ENCODE measurements around the gene COPS6.
A peak's percentile ranks its signal among the peaks of the same experiment; 100 is the strongest.

The COPS6 gene

DNA sequence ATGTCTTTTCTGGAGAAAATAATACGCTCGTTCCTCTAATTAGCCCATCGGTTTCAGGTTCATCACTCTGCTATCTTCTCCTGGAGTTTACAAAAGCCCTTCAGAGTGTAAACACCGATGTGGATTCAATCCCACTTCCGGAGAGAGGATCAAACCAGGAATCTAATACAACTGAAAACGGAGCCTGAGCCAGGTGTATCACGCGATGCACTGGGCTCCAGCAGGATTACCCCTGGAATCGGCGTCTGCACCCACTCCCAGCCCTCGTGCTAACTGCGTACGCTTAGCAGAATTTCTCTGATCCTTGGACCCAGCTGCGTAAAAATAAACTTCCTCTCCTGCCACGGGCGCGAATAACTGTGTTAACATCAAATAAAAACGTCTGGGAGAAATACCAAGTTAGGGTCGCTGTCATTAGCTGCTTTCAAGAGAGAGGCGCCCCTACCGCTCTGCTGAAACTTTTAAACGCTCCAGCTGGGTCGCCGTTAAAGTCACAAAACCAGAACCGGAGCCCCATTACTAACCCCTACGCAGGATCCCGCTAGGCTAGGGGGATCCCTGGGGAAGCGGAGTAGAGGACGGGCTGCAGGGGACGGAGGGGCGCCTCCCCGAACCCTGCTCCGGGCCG, 7.7 kb upstream of the COPS6 start:
- no peak for DNase-seq

DNA sequence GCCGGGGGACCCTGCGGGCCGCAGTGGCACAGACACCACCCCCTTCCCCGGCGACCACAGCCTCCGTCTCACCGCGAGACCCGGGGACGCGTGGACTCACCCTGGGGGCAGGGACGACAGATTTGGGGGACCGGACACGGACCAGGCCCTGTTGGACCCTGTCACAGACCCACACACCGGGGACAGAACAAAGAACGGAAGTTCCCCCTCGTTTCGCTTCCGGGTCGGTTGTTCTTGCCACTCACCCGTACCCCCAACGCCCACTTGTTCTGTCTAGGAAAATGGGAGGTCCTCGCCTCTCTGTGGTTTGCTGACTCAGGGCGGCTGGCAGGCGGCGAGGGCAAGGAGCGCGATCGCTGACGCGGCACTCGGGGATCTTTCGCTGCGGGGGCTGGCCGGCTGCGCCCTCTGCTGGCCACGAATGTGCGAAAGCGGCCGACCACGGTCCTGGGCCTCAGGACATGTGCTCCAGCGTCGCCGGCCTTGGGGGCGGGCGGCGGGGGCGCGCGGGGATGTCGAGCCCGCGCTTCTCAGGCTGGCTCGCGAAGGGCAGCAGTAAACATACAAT, 7.2 kb upstream of the COPS6 start, which contains the start of gene ZNF3:
TSS of gene ZNF3 (minus strand) at position 189 of the 568 bp plus-strand sequence. CDS start 4,366 bp downstream, outside the sequence.
- peak; percentile 97 for DNase-seq

DNA sequence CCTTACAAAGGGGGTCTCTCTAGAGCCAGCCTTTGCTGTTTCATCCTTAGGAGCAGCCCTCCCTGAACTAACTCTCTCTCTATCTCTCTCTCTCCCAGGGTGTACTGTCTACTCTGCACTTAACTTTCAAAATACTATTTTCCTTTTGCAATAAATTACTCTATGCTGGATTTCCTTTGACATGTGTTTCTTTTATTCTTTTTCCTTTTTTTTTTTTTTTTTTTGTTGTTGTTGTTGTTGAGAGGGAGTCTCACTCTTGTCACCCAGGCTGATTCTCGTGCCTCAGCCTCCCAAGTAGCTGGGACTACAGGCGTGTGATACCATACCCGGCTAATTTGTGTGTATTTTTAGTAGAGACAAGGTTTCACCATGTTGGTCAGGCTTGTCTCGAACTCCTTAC, 5.8 kb upstream of the COPS6 start:
- DNase-seq = no peak

DNA sequence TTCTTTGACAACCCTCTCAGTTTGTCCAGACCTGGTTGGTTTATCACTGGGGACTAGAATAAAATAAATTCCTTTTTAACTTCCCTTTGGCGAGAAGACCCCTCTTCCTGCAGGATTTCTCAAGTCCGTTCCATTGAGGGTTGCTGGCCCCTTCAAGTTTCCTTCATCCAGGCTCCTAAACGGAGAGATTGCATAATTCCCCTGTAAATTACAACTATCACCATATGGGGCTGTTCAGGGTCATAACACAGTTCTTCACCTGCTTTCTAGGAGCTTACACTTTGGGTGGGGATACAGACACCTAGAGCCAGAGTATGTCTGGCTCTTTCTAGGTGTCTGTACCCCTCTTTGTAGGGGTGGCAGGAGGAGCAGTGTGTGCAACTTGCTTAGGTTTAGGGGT, 3.3 kb upstream of the COPS6 start:
- DNase-seq = no peak

DNA sequence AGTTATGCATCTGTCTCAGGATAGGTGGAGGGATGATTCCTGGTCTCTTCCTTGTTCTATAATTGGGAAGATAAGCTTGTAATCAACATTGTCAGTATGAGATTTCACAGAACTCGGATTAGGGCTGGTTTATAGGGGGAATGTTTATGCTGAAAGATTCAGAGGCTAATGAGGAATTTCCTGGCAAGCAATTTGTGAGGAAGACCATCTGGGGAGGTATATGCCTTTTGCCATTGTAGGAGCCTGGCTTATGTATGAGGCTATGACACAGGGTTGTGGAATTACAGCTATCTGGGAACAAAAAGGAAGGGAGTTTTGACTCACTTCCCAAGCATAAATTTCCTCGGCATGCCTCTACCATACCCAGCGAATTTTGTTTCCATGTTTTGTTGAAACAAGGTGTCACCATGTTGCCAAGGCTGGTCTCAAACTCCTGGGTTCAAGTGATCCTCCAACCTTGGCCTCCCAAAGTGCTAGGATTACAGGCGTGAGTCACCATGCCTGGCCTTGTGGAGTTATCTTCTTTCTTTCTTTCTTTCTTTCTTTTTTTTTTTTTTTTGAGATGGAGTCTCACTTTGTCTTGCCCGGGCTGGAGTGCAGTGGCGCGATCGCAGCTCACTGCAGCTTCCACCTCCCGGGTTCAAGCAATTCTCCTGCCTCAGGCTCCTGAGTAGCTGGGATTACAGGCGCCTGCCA, 1.6 kb upstream of the COPS6 start:
- no peak for DNase-seq

DNA sequence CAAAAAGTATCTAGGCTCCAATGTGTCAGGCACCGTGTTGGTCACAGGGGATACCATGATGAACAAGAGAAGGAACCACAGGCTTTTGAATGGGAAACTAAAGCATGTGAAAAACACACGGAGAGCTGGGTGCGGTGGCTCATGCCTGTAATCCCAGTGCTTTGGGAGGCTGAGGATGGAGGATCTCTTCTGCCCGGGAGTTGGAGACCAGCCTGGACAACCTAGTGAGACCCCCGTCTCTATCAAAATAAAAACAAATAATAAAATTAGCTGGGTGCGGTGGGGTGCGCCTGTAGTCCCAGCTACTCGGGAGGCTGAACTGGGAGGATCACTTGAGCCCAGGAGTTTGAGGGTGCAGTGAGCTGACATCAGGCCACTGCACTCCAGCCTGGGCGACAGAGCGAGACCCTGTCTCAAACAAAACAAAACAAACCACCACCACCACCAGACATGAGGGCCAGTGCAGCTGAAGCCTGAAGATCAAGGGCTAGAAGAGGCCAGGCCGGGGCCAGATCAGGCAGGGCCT, 611 bp upstream of the COPS6 start:
- DNase-seq = no peak

DNA sequence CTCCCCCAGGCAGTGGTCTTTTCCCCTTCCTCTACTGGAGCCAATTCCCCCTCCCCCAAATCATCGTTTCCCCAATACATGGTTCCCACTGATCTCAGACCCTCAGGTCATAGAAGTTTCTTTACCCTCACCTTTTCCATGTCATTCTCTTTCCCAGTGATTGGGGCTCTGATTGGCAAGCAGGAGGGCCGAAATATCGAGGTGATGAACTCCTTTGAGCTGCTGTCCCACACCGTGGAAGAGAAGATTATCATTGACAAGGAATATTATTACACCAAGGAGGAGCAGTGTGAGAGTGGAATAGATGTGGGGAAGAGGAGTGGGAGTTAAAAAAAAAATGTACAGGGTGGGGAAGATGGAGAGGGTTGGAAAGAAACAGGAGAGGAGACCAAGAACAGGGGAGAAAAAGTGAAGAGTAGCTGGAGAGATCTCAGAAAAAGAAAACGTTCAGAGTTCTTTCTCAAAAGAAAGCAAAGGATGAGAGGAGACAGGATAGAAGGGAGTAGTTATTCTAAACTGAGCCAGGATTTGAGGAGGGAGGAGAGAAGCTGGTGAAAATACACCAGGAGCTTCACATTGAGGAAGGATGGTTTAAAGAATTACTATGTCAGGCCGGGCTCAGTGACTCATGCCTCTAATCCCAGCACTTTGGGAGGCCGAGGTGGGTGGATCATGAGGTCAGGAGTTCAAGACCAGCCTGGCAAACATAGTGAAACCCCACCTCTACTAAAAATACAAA, 858 bp downstream of the COPS6 start:
- DNase-seq = no peak

DNA sequence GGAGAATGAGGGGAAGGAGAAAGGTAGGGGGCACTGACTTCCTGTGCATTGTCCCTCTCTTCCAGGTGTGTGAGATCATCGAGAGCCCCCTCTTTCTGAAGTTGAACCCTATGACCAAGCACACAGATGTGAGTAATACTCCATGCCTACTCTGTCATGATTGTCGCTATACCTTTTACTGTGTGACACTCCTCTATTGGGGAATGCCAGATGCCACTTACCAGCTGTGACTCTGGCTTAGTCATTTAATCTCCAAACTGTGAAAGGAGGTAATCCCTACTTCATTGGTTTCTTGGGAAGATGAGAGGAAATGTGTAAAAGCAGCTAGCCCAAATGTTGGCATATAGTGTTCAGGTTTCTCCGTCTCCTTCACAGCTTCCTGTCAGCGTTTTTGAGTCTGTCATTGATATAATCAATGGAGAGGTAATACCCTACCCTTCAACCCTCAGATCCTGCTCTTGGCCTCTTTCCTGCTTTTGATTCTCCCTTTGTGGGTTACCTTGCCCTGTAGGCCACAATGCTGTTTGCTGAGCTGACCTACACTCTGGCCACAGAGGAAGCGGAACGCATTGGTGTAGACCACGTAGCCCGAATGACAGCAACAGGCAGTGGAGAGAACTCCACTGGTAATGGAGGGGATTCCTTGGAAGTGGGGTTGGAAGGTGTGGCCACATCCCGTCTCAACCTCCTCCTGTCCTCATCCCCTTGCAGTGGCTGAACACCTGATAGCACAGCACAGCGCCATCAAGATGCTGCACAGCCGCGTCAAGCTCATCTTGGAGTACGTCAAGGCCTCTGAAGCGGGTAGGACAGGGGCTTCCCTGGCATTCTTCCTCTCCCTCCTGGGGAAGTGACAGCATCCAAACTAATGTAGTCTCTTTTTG, 2.0 kb downstream of the COPS6 start:
- no peak for DNase-seq

DNA sequence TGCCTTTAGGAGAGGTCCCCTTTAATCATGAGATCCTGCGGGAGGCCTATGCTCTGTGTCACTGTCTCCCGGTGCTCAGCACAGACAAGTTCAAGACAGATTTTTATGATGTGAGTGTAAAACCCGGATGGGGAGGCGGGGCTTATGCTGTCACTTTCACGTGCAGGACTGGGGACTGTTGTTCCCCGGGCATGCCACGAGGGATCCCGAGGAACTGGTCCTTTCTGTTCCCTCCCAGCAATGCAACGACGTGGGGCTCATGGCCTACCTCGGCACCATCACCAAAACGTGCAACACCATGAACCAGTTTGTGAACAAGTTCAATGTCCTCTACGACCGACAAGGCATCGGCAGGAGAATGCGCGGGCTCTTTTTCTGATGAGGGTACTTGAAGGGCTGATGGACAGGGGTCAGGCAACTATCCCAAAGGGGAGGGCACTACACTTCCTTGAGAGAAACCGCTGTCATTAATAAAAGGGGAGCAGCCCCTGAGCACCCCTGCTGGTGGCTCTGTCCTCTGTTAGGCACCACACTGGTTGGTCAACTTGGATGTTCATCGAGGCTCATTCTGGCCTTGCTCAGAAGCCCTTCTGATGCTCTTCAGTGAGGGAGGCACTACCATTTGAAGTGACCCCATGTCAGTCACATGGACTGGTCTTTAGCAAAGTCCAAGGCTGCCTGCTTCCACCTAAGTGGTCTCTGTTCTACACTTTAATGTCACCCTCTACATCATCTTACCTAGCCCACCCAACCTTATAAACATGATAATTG, 2.8 kb downstream of the COPS6 start:
- no peak for DNase-seq

DNA sequence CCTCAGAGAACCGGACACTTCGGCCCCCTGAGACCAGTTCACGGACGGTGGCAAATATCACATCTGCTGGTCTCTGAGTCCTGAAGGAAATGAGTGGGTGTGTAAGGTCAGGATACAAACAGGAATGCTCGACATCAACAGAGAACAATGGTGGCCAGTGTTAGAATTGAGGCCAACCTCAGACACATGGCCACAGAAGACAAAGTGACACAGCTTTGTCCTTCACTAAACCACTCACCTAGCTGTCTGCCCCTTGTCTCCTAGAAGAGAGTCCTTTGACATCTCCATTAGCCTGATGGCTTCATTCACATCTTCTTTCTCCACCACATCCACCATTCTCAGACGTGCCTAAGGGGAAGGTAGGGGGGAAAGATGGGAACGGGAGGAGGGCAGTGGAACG, 4.3 kb downstream of the COPS6 start:
- no peak for DNase-seq

DNA sequence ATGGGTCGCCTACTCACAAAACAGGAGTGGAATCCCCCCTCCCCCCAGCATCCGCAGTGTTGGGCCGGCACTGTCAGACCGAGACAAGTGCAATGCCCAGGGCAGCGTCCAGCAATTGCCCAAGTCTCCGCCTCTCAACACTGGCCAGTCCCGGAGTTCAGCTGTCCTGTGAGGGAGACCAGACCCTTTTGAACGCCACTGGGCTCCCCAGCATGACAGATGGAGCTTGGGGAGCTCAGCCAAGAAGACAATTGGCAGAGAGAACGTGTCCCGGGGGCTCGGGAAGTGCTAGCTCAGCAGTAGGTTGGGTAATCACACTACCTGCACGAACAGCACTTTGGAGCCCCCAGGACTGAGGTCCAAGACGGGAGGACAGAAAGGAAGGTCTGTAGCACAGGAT, 4.7 kb downstream of the COPS6 start:
- DNase-seq = no peak

DNA sequence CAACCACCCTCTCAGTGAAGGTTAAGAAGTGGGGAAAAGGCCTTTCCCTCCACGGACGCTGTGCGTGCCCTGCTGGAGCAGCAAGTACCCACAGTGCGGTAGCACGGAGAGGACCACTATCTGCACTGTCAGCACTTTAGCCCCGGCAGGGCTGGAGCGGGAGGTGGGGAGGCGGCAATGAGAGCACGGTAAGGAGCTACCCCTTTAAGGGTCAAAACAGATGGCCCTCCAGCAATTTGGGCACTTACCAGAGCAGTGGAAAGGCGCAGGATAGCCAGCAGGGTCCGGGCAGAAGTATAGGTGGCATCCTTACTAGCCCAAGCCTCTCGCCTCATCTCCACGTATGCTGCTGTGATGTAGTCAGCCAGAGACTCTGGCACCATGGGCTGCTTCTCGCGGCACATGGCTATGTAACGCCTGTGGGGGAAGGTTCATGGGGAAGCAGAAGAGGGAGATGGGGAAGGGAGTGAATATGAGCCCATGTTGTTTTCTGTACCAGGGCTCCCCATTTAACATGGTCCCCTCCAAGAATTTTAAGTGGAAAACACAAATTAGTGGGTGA, 5.2 kb downstream of the COPS6 start:
- DNase-seq = no peak

DNA sequence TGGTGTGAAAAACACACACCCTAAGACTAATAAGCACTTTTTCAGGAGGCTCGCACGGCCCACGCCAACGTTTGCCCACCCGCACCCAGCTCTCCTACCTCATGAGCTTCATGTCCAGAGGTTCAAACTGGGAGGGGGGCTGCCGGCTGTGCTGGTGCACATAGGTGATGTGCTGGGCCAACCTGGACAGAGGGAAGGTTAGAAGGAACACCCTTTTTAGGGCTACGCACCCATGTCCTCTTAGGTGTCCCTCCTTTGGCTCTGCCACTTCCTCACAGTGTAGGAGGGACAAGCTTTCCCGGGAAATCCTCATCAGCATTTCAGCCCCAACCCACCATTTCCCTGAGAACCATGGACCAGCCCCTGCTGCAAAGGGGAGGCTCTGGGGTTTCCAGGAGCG, 6.5 kb downstream of the COPS6 start:
- DNase-seq = no peak

DNA sequence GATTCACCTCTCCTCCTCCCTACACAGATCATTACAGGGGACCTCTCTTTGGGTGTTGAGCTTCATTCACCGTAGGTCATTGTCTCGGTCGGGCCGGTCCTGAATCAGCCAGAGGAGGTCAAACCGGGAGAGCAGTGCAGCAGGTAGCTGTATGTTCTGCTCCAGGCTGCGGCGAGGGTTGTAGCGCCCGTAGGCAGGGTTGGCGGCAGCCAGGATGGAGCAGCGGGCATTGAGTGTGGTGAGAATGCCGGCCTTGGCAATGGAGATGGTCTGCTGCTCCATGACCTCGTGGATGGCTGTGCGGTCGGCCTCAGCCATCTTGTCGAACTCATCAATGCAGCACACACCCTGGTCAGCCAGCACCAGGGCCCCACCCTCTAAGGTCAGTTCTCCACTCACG, 6.9 kb downstream of the COPS6 start:
- DNase-seq = no peak

DNA sequence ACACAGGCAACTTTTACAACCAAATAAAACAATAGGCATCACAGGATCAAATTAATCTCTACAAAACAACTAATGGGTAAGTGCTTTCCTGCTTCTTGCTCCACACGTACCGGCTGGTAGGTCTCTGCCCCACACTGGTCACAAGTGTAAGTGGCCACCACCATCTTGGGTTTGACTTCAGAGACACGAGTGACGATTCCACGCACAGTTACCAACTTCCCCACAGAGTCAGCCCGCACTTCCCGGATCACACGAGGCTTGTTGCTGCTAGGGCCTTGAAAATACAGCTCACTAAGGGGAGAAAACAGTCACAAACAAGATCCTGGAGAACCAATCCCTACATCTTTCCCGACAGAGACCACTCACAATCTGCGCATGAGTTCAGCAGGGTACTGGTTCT, 10.1 kb downstream of the COPS6 start:
- DNase-seq = no peak

DNA sequence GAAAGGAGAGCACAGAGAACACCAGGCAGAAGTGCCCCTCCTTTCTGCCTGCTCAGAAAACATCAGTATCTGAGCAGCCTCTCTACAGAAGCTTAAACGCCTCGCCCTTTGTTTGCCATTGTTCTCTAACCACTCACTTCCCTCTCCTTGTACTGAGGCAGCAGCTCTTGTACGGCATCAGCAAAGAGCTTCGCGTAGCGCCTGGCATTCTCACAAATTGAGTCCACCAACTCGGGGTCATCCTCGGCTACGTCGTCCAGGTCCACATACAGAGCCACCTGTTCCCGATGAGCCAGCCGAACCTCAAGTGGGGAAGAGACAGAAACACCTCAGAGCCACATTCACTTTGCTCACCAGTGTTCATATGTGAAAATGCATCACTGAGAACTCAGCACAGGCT, 10.7 kb downstream of the COPS6 start:
- no peak for DNase-seq

DNA sequence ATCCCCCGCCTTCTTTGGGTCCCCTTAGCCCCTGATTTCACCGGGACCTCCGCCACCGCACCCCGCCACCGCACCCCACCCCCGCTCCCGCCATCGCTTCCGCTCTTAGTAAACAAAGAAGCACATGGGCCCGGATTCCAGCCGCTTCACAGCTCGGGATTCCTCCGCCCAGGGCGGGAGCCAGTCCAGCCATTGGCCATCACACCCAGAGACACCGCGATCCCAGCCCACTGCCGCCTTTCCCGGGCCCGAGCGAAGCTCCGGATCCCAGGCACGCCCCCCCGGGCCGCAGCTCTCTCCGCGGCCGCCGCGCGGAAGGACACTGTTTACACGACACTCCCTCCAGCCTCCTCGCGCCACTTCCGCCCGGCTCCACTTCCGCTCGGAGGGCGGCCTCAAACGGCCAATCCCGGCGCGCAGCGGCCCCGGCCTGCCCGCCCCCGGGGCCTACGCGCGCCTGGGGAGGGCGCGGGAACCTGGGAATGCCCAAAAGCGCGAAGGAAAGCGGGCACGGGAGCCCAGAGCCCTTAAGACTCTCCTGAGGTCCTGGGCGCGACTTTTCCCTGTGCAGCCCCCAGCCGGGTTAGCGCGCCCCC, 11.7 kb downstream of the COPS6 start:
- DNase-seq = peak; percentile 83

DNA sequence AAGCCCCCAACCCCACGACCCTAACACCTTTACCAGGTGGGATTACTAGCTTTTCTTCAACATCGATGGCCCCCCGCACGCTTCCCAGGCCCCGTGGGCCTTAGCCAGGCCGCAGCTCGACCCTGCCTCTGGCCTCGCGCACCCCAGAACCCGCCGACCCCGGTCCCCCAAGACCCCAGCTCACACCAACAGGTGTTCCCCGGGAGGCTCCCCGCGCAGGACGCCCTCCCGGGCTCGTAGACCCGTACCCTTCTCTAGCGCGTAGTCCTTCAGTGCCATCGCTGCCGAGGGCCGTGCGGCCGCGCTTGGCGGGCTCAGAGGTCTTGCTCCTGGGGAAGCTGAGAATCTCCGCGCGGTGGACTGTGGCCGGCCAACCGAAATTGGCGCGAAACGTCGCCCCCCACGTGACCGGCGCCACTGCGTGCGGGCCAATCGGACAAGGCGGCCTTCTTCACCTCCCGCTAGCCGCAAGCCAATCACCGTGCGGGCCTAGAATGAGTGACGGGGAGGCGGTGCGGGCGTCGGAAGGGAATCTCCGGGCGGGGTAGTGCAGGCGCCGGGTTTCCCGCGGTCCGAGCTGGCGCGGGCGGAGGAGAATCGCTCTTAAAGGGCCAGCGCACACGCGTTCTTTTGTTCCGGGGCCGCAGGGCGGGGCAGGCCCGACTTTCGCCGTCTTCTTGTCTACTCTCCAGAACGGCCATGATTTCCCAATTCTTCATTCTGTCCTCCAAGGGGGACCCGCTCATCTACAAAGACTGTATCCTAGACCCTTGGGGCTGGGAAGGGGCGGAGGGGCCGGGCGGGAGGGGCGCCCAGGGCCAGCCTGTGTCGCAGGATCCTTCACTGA, 12.5 kb downstream of the COPS6 start, which contains the start of the genes AP4M1 and MCM7:
TSS of gene AP4M1 (plus strand) at position 628 of the 847 bp plus-strand sequence. CDS start at position 700, 72 bp downstream.
TSS of gene MCM7 (minus strand) at position 382 of the 847 bp plus-strand sequence. CDS start at position 279, 103 bp downstream.
- peak; percentile 93 for DNase-seq

Measured in activated effector memory CD4-positive, alpha-beta T cell treated with Interleukin-2 at 50 U/mL for 16 hours (primary cell).